Memory B cell (primary cell): ENCODE results near the gene ARMH3.
A peak's percentile ranks its signal among the peaks of the same experiment; 100 is the strongest.

Experiments
- ATAC-seq: fragments of 150-1000 bp; cut with Tn5 transposase; 2 replicates; pipeline ENCODE4 v1.10.0; 2021; ENCODE audit warnings: low read depth, mild to moderate bottlenecking, moderate library complexity
- DNase-seq, 2 donors: peaks; one replicate each; pipeline ENCODE4 v3.0.0; 2022; ENCODE audit warnings: low spot score in 2 of 2
- H3K27ac Mint-ChIP-seq: one replicate; pipeline ENCODE4 v1.8.0; 2022; ENCODE audit warnings: mild to moderate bottlenecking, moderate library complexity, mixed read lengths
- H3K27me3 Mint-ChIP-seq: one replicate; pipeline ENCODE4 v1.8.0; 2022; ENCODE audit warnings: mixed read lengths
- H3K36me3 Mint-ChIP-seq: one replicate; pipeline ENCODE4 v1.8.0; 2022; ENCODE audit warnings: mild to moderate bottlenecking, mixed read lengths
- H3K4me1 Mint-ChIP-seq: one replicate; pipeline ENCODE4 v1.8.0; 2022; ENCODE audit warnings: mixed read lengths
- H3K4me3 Mint-ChIP-seq: one replicate; pipeline ENCODE4 v1.8.0; 2022; ENCODE audit warnings: mild to moderate bottlenecking, moderate library complexity, mixed read lengths
- H3K9me3 Mint-ChIP-seq: one replicate; pipeline ENCODE4 v1.8.0; 2022; ENCODE audit warnings: mixed read lengths

The ARMH3 gene

GRCh38 chr10:101881036-101881774, 174.8 kb downstream of the ARMH3 start:
- Mint-ChIP-seq H3K36me3 (peaks cover 14% of the 10 kb centered on the region), H3K27ac (peak overlapping the region; percentile 41), H3K27me3 (no peaks in the 10 kb centered on the region), H3K4me3 (no peak overlapping the region), H3K9me3 (no peaks in the 10 kb centered on the region), H3K4me1 (peaks cover 8% of the 10 kb centered on the region)
- ATAC-seq (no peak), DNase-seq (no peak)

- Mint-ChIP-seq H3K4me3 (no peak overlapping the region), H3K36me3 (peaks cover 11% of the 10 kb centered on the region), H3K9me3 (no peaks in the 10 kb centered on the region), H3K27ac (peak overlapping the region; percentile 41), H3K27me3 (no peaks in the 10 kb centered on the region), H3K4me1 (peaks cover 12% of the 10 kb centered on the region)
- no peak for DNase-seq
- ATAC-seq, result no peak
Observed at GRCh38 chr10:101880232-101880573, 175.8 kb downstream of the ARMH3 start.

GRCh38 chr10:101879456-101880231, 176.3 kb downstream of the ARMH3 start:
- Mint-ChIP-seq H3K9me3 (no peaks in the 10 kb centered on the region), H3K4me3 (no peak overlapping the region), H3K27me3 (no peaks in the 10 kb centered on the region), H3K36me3 (peaks cover 9% of the 10 kb centered on the region), H3K27ac (peak overlapping the region; percentile 39), H3K4me1 (peaks cover 16% of the 10 kb centered on the region)
- ATAC-seq (no peak), DNase-seq (no peak)

GRCh38 chr10:101878869-101879268, 177.1 kb downstream of the ARMH3 start:
- H3K4me3 Mint-ChIP-seq, result no peak overlapping the region
- H3K27me3 Mint-ChIP-seq, result no peaks in the 10 kb centered on the region
- peak overlapping the region; percentile 25 for H3K27ac Mint-ChIP-seq
- no peaks in the 10 kb centered on the region for H3K9me3 Mint-ChIP-seq
- ATAC-seq (no peak), DNase-seq (no peak)
- H3K4me1 Mint-ChIP-seq, result peaks cover 18% of the 10 kb centered on the region
- peaks cover 9% of the 10 kb centered on the region for H3K36me3 Mint-ChIP-seq

GRCh38 chr10:101875068-101875688, 180.8 kb downstream of the ARMH3 start:
- H3K4me3 Mint-ChIP-seq, result no peak overlapping the region
- H3K4me1 Mint-ChIP-seq, result peaks cover 15% of the 10 kb centered on the region
- H3K9me3 Mint-ChIP-seq, result no peaks in the 10 kb centered on the region
- H3K27me3 Mint-ChIP-seq, result no peaks in the 10 kb centered on the region
- DNase-seq (no peak), ATAC-seq (peak; percentile 70)
- peaks cover 6% of the 10 kb centered on the region for H3K36me3 Mint-ChIP-seq
- peak overlapping the region; percentile 52 for H3K27ac Mint-ChIP-seq

- no peak overlapping the region for H3K27ac Mint-ChIP-seq
- no peak overlapping the region for H3K4me3 Mint-ChIP-seq
Observed at GRCh38 chr10:101874252-101874651, 181.7 kb downstream of the ARMH3 start.

GRCh38 chr10:101867931-101868330, 188.0 kb downstream of the ARMH3 start:
- Mint-ChIP-seq H3K4me3 (no peak overlapping the region), H3K27ac (no peak overlapping the region), H3K27me3 (no peaks in the 10 kb centered on the region), H3K36me3 (peaks cover 22% of the 10 kb centered on the region), H3K4me1 (peaks cover 7% of the 10 kb centered on the region), H3K9me3 (peaks cover 3% of the 10 kb centered on the region)
- no peak for ATAC-seq
- DNase-seq, result no peak

More at GRCh38 chr10:101874252-101874651, 181.7 kb downstream of the ARMH3 start:
- ATAC-seq, result no peak
- no peaks in the 10 kb centered on the region for H3K9me3 Mint-ChIP-seq
- no peaks in the 10 kb centered on the region for H3K27me3 Mint-ChIP-seq
- H3K36me3 Mint-ChIP-seq, result peaks cover 6% of the 10 kb centered on the region
- no peak for DNase-seq
- H3K4me1 Mint-ChIP-seq, result peaks cover 15% of the 10 kb centered on the region

GRCh38 chr10:101859530-101859929, 196.4 kb downstream of the ARMH3 start:
- Mint-ChIP-seq H3K27me3 (no peaks in the 10 kb centered on the region), H3K27ac (peak overlapping the region; percentile 96), H3K4me1 (peaks cover 24% of the 10 kb centered on the region), H3K36me3 (peaks cover 30% of the 10 kb centered on the region), H3K4me3 (peak overlapping the region; percentile 28), H3K9me3 (peaks cover 7% of the 10 kb centered on the region)
- peak; percentile 72 for ATAC-seq
- no peak for DNase-seq

GRCh38 chr10:101858723-101859500, 197.1 kb downstream of the ARMH3 start:
- H3K27ac Mint-ChIP-seq, result peak overlapping the region; percentile 96
- no peak for DNase-seq
- H3K4me1 Mint-ChIP-seq, result peaks cover 18% of the 10 kb centered on the region
- peak overlapping the region; percentile 68 for H3K4me3 Mint-ChIP-seq
- peaks cover 6% of the 10 kb centered on the region for H3K9me3 Mint-ChIP-seq
- ATAC-seq, result peak; percentile 69
- H3K27me3 Mint-ChIP-seq, result no peaks in the 10 kb centered on the region
- H3K36me3 Mint-ChIP-seq, result peaks cover 27% of the 10 kb centered on the region

- ATAC-seq, result no peak
- no peak overlapping the region for H3K4me3 Mint-ChIP-seq
- H3K4me1 Mint-ChIP-seq, result peaks cover 17% of the 10 kb centered on the region
- H3K27ac Mint-ChIP-seq, result peak overlapping the region; percentile 96
- peaks cover 6% of the 10 kb centered on the region for H3K9me3 Mint-ChIP-seq
- DNase-seq, result no peak
- H3K27me3 Mint-ChIP-seq, result no peaks in the 10 kb centered on the region
- peaks cover 23% of the 10 kb centered on the region for H3K36me3 Mint-ChIP-seq
Observed at GRCh38 chr10:101857802-101858476, 198.0 kb downstream of the ARMH3 start.

GRCh38 chr10:101856626-101857025, 199.3 kb downstream of the ARMH3 start:
- ATAC-seq, result no peak
- Mint-ChIP-seq H3K36me3 (peaks cover 18% of the 10 kb centered on the region), H3K27me3 (no peaks in the 10 kb centered on the region), H3K4me1 (peaks cover 17% of the 10 kb centered on the region), H3K9me3 (peaks cover 6% of the 10 kb centered on the region), H3K4me3 (no peak overlapping the region), H3K27ac (no peak overlapping the region)
- DNase-seq, result no peak

- Mint-ChIP-seq H3K4me3 (no peak overlapping the region), H3K36me3 (peaks cover 17% of the 10 kb centered on the region), H3K4me1 (peaks cover 8% of the 10 kb centered on the region), H3K27me3 (no peaks in the 10 kb centered on the region), H3K27ac (peak overlapping the region; percentile 36), H3K9me3 (no peaks in the 10 kb centered on the region)
- ATAC-seq (no peak), DNase-seq (no peak)
Observed at GRCh38 chr10:101851411-101852116, 204.4 kb downstream of the ARMH3 start.

GRCh38 chr10:101850749-101851148, 205.2 kb downstream of the ARMH3 start:
- ATAC-seq (no peak), DNase-seq (no peak)
- Mint-ChIP-seq H3K4me3 (no peak overlapping the region), H3K9me3 (no peaks in the 10 kb centered on the region), H3K27ac (peak overlapping the region; percentile 36), H3K27me3 (no peaks in the 10 kb centered on the region), H3K4me1 (peaks cover 8% of the 10 kb centered on the region), H3K36me3 (peaks cover 17% of the 10 kb centered on the region)
